Neural cell (in vitro differentiated cells): ENCODE results near the gene SMPD3. TPM values are rescaled to one million over a fixed set of nuclear protein-coding genes. Genes with fewer than 3 reads are reported as not detected.

Source experiments
- H2AFZ ChIP-seq: fragments of 200-600, 300-800 bp; sonication (generic), shearing (Covaris generic); 2 replicates; pipeline ENCODE4 v1.6.0; 2014; ENCODE audit warnings: low read depth, mild to moderate bottlenecking, antibody characterized with exemption, low read length, moderate library complexity
- H3F3A ChIP-seq: fragments of 200-600 bp; shearing (Covaris generic); 2 replicates; pipeline ENCODE4 v1.6.1; 2016; ENCODE audit warnings: mild to moderate bottlenecking, moderate library complexity, mixed read lengths, antibody characterized with exemption, low read length; ENCODE audit not compliant: insufficient read depth, poor library complexity, severe bottlenecking
- H3K27ac ChIP-seq: fragments of 200-600, 300-800 bp; sonication (generic), shearing (Covaris generic); 2 replicates; pipeline ENCODE4 v1.5.1; 2014; ENCODE audit warnings: mild to moderate bottlenecking, low read length, moderate library complexity
- H3K27me3 ChIP-seq: fragments of 300-800, 200-600 bp; sonication (generic), shearing (Covaris generic); 2 replicates; pipeline ENCODE4 v1.6.0; 2014; ENCODE audit warnings: mild to moderate bottlenecking, low read depth, low read length, moderate library complexity; ENCODE audit not compliant: insufficient read depth
- H3K36me3 ChIP-seq: fragments of 300-800, 200-600 bp; sonication (generic), shearing (Covaris generic); 2 replicates; pipeline ENCODE4 v1.5.1; 2014; ENCODE audit warnings: mild to moderate bottlenecking, antibody characterized with exemption, low read length, moderate library complexity; ENCODE audit not compliant: insufficient read depth
- H3K4me2 ChIP-seq: fragments of 300-800, 200-600 bp; sonication (generic), shearing (Covaris generic); 2 replicates; pipeline ENCODE4 v1.6.0; 2014; ENCODE audit warnings: mild to moderate bottlenecking, low read length
- H3K4me3 ChIP-seq: fragments of 300-800, 200-600 bp; sonication (generic), shearing (Covaris generic); 2 replicates; pipeline ENCODE4 v1.5.1; 2014; ENCODE audit warnings: mild to moderate bottlenecking, low read length, moderate library complexity
- H3K79me2 ChIP-seq: fragments of 200-600 bp; shearing (Covaris generic); replicated peaks from 2 replicates; pipeline ENCODE4 v1.6.0; 2014; ENCODE audit warnings: mild to moderate bottlenecking, low read length, moderate library complexity; ENCODE audit not compliant: insufficient read depth
- H3K9ac ChIP-seq: fragments of 300-800, 200-600 bp; sonication (generic), shearing (Covaris generic); 2 replicates; pipeline ENCODE4 v1.6.1; 2016; ENCODE audit warnings: mild to moderate bottlenecking, low read length, mixed read lengths
- H3K9me2 ChIP-seq: fragments of 200-600 bp; shearing (Covaris generic); 2 replicates; pipeline ENCODE4 v1.6.1; 2016; ENCODE audit warnings: mild to moderate bottlenecking, low read length, mixed read lengths; ENCODE audit not compliant: insufficient read depth
- H3K9me3 ChIP-seq: fragments of 200-600, 300-800 bp; sonication (generic), shearing (Covaris generic); 2 replicates; pipeline ENCODE4 v1.6.1; 2016; ENCODE audit warnings: mild to moderate bottlenecking, mixed run types, low read length, moderate library complexity, mixed read lengths
- H4K20me1 ChIP-seq: fragments of 200-600 bp; shearing (Covaris generic); 2 replicates; pipeline ENCODE4 v1.6.1; 2016; ENCODE audit warnings: mild to moderate bottlenecking, mixed run types; ENCODE audit not compliant: insufficient read depth
- EP300 ChIP-seq: fragments of 450-650 bp; conservative IDR thresholded peaks from 2 replicates; pipeline ENCODE4 v1.6.1; 2014; ENCODE audit warnings: antibody characterized with exemption, mild to moderate bottlenecking, moderate library complexity; ENCODE audit not compliant: poor library complexity, severe bottlenecking
- EZH2 ChIP-seq: fragments of 200-600, 300-800 bp; shearing (Covaris generic), sonication (generic); IDR thresholded peaks from 2 replicates; pipeline ENCODE4 v1.6.1; 2014; ENCODE audit warnings: antibody characterized with exemption, low read length, borderline replicate concordance, mild to moderate bottlenecking; ENCODE audit not compliant: insufficient read depth, poor library complexity, severe bottlenecking
- MXI1 ChIP-seq: fragments of 450-650 bp; conservative IDR thresholded peaks from 2 replicates; pipeline ENCODE4 v1.6.1; 2014; ENCODE audit warnings: antibody characterized with exemption, mild to moderate bottlenecking; ENCODE audit not compliant: poor library complexity, severe bottlenecking
- POLR2AphosphoS5 ChIP-seq: IDR thresholded peaks from 2 replicates; pipeline ENCODE4 v1.6.1; 2012
- RAD21 ChIP-seq: fragments of 450-650 bp; conservative IDR thresholded peaks from 2 replicates; pipeline ENCODE4 v1.6.1; 2014; ENCODE audit warnings: antibody characterized with exemption, mild to moderate bottlenecking, moderate library complexity
- SMC3 ChIP-seq: fragments of 450-650 bp; conservative IDR thresholded peaks from 2 replicates; pipeline ENCODE4 v1.6.1; 2014; ENCODE audit warnings: antibody characterized with exemption, mild to moderate bottlenecking, moderate library complexity; ENCODE audit not compliant: poor library complexity
- TAF1 ChIP-seq: IDR thresholded peaks from 2 replicates; pipeline ENCODE4 v1.6.1; 2012; ENCODE audit warnings: low read depth
- polyA plus RNA-seq: library from polyadenylated mRNA; depleted of rRNA; stranded (reverse); fragments of >200 nt; gene quantifications from 2 replicates; pipeline ENCODE4 v1.2.3, GENCODE V29; 2014
- TF ChIP-seq, protein P1 (sequence below): fragments of 450-650 bp; IDR thresholded peaks from 2 replicates; pipeline ENCODE4 v1.5.1; 2014; ENCODE audit warnings: antibody characterized with exemption, mild to moderate bottlenecking, moderate library complexity; ENCODE audit not compliant: poor library complexity, severe bottlenecking
- TF ChIP-seq, protein P2 (sequence below): IDR thresholded peaks from 2 replicates; pipeline ENCODE4 v1.6.1; 2012; ENCODE audit warnings: borderline replicate concordance

Gene SMPD3
- polyA plus RNA-seq, 1 donor from 2014 or later = 42.7 TPM

DNA sequence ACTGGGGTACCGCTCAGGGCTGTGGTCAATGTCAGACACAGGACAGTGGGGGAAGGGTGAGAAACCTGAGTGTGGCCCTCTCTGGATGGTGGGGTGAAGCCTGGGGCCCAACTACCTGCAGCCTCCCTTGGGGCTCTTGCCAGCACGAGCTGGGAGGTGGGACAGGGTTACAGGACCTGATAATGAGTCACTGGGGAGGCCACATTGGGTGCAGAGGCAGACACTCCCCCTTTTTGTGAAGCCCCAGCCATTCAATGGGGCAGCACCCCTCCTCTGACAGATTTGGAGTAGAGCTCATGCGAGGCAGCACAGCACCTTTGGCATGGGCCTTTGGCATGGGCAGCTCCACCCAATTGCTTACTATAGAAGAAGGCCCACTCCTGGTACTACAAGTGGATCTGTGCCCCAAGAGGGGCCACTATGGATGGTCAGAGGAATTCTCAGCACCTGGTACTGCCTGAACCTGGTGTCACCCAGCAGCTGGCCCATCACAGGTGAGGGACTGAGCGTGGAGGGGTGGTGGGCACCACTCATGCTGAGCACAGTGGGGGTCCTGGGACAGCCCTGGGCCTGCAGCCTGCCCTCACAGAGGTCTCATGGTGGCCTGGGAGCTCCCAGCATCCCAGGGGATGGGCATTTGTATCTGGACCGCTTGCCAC lies 45.2 kb upstream of the SMPD3 start:
- Histone ChIP-seq H3K4me3 (no peak overlapping the region), H3K27me3 (no peaks in the 10 kb centered on the region), H3K9me3 (no peaks in the 10 kb centered on the region), H3F3A (no peaks in the 10 kb centered on the region), H3K4me2 (no peak overlapping the region), H3K9me2 (no peaks in the 10 kb centered on the region), H4K20me1 (no peaks in the 10 kb centered on the region), H3K9ac (no peak overlapping the region), H3K27ac (no peak overlapping the region), H3K79me2 (no peaks in the 10 kb centered on the region), H2AFZ (no peak overlapping the region), H3K36me3 (no peaks in the 10 kb centered on the region)
- TF ChIP-seq TAF1 (no peak), EZH2 (no peak), RAD21 (no peak), EP300 (no peak), POLR2AphosphoS5 (no peak), MXI1 (no peak), SMC3 (no peak)
- TF ChIP-seq, protein P1, sequence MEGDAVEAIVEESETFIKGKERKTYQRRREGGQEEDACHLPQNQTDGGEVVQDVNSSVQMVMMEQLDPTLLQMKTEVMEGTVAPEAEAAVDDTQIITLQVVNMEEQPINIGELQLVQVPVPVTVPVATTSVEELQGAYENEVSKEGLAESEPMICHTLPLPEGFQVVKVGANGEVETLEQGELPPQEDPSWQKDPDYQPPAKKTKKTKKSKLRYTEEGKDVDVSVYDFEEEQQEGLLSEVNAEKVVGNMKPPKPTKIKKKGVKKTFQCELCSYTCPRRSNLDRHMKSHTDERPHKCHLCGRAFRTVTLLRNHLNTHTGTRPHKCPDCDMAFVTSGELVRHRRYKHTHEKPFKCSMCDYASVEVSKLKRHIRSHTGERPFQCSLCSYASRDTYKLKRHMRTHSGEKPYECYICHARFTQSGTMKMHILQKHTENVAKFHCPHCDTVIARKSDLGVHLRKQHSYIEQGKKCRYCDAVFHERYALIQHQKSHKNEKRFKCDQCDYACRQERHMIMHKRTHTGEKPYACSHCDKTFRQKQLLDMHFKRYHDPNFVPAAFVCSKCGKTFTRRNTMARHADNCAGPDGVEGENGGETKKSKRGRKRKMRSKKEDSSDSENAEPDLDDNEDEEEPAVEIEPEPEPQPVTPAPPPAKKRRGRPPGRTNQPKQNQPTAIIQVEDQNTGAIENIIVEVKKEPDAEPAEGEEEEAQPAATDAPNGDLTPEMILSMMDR = no peak
- TF ChIP-seq, protein P2, sequence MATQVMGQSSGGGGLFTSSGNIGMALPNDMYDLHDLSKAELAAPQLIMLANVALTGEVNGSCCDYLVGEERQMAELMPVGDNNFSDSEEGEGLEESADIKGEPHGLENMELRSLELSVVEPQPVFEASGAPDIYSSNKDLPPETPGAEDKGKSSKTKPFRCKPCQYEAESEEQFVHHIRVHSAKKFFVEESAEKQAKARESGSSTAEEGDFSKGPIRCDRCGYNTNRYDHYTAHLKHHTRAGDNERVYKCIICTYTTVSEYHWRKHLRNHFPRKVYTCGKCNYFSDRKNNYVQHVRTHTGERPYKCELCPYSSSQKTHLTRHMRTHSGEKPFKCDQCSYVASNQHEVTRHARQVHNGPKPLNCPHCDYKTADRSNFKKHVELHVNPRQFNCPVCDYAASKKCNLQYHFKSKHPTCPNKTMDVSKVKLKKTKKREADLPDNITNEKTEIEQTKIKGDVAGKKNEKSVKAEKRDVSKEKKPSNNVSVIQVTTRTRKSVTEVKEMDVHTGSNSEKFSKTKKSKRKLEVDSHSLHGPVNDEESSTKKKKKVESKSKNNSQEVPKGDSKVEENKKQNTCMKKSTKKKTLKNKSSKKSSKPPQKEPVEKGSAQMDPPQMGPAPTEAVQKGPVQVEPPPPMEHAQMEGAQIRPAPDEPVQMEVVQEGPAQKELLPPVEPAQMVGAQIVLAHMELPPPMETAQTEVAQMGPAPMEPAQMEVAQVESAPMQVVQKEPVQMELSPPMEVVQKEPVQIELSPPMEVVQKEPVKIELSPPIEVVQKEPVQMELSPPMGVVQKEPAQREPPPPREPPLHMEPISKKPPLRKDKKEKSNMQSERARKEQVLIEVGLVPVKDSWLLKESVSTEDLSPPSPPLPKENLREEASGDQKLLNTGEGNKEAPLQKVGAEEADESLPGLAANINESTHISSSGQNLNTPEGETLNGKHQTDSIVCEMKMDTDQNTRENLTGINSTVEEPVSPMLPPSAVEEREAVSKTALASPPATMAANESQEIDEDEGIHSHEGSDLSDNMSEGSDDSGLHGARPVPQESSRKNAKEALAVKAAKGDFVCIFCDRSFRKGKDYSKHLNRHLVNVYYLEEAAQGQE = no peak

DNA sequence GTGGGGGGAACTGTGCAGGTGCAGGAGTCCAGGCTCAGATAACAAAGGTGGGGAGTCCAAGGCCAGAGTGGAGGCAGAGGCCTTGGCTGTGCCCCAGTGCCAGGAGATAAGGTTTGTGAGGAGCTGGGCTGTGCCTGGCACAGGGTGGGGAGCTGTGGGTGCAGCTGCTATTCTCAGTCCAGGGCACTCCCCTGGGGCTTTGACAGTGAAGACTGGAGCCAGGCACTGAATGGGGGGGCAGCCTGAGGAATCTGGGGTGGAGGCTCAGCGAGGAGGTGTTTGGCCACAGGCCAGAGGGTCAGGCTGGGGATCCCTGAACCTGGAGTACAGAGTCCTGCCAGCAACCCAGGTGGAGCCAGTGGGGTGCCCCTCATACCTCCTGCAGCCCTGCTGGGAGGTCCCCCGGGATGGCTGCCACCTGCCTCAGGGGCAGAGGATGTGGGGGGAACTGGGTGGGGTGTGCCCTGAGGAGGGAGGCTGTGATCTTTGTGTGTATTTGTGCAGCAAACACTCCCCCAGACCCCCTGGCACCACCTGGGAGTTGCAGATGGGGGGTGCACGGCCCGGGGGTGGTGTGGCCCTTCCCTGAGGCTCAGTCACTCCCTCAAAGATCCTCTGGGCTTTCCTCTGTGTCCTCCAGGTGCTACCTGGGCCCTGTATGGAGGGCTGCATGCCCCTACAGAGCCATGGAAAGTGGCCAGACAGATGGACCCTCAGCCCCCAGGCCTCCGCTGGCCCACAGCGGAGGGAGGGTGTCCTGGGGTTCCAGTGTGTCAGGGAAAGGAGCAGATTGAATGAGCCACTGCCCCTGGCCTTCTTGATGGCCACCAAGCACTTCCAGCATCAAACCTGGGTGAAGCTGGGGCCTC lies 44.5 kb upstream of the SMPD3 start:
- Histone ChIP-seq H3K4me2 (no peak overlapping the region), H3K27ac (no peak overlapping the region), H3K36me3 (no peaks in the 10 kb centered on the region), H3K9me3 (no peaks in the 10 kb centered on the region), H3K9me2 (no peaks in the 10 kb centered on the region), H2AFZ (no peak overlapping the region), H3K27me3 (no peaks in the 10 kb centered on the region), H3F3A (no peaks in the 10 kb centered on the region), H3K9ac (no peak overlapping the region), H4K20me1 (no peaks in the 10 kb centered on the region), H3K79me2 (no peaks in the 10 kb centered on the region), H3K4me3 (no peak overlapping the region)
- TF ChIP-seq EZH2 (no peak), SMC3 (no peak), POLR2AphosphoS5 (no peak), RAD21 (no peak), EP300 (no peak)
